ENCODE data around the gene FNBP1. TPM values are rescaled to one million over a fixed set of nuclear protein-coding genes. Genes with fewer than 3 reads are reported as not detected.

FNBP1 gene
- polyA plus RNA-seq, 2 of the 4 experiments (the other 2 are of a cell fraction): 10.6 to 15.6 TPM

DNA sequence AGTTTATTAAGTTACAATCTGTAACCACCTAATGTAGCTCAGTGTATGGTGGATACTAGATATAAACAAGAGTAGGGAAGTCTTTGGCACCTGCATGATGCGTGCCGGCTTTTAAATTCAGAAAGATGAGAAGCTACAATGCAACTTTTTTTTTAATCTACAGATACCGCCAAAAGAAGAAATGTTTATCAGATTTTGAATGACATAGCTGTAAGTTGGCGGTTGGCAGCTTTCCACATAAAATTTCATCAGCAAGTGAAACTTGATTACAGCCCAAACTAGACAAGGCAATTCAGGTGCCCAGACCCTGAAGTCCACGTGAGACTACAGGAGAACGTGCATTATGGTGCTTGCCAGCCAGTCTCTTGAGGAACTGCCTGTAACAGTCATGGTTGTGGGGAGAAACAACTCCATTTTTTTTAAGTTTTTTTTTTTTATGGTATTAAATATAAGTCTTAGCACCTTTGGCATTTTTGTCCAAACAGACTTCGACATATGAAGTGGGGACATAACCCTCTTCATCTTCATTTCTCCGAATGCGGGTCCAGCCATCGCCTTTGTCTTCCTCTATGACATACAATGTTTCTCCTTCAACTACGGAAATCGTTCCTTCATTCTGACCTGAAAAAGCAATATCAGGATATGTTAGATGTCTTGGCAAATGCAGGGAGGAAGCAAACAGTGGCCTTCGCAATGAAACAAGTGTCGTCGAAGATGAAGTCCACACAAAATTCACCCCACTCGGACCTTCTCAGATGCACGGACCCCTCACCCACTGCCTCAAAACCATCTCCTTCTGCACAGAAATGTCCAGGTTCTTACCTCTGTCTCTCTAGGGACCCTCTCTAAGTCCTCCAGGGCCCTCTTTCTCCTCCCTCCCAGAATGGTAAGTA lies 147.4 kb downstream of the FNBP1 start:
- H3K27ac ChIP-seq: no peak overlapping the region
- CTCF ChIA-PET: interaction anchor here (0.8 to 1.5 kb wide), 2 partner anchors 9 to 10 kb away, joined by 3 to 4 read pairs; no protein-coding TSS in a partner anchor

More for the DNA sequence above, 147.4 kb downstream of the FNBP1 start:
- Histone ChIP-seq H3K4me2 (no peak overlapping the region), H3K4me3 (no peak overlapping the region), H3K9me3 (no peaks in the 10 kb centered on the region), H3K4me1 (no peaks in the 10 kb centered on the region)
- FAIRE-seq (no peak), ATAC-seq (no peak), DNase-seq (ENCODE audit: low read depth in 1 of 2, low spot score in 1 of 2) (no peak)
- POLR2A ChIA-PET: no interaction called here
- 95% methylated on average over 17 of the region's 17 CpGs for WGBS (ENCODE audit: missing lambda C conversion rate)
- TF ChIP-seq HOXB5 (CRISPR knock-in tag; IDR thresholded peaks at IDR 0.05) (no peak), HEYL (CRISPR knock-in tag; IDR thresholded peaks at IDR 0.05) (no peak), SMC3 (IDR thresholded peaks at IDR 0.05) (no peak), MYC (IDR thresholded peaks at IDR 0.05; ENCODE audit: borderline replicate concordance, low read length) (no peak), CTCF (IDR thresholded peaks at IDR 0.05) (no peak), NPAS2 (CRISPR knock-in tag; IDR thresholded peaks at IDR 0.05; ENCODE audit: borderline replicate concordance) (no peak), ZC3H11A (IDR thresholded peaks at IDR 0.05) (no peak), CBX8 (IDR thresholded peaks at IDR 0.05) (no peak), ATOH8 (CRISPR knock-in tag; IDR thresholded peaks at IDR 0.05; ENCODE audit: low read depth) (no peak), CBX2 (IDR thresholded peaks at IDR 0.05; ENCODE audit: borderline replicate concordance, low read depth) (no peak), TFCP2L1 (CRISPR knock-in tag; IDR thresholded peaks at IDR 0.05) (no peak), ESRRA (IDR thresholded peaks at IDR 0.05; ENCODE audit: borderline replicate concordance, low read length) (no peak), RFX5 (IDR thresholded peaks at IDR 0.05) (no peak), CHD2 (IDR thresholded peaks at IDR 0.05; ENCODE audit: low read length, partially characterized antibody) (no peak), EP300 (IDR thresholded peaks at IDR 0.05) (no peak), JUN (IDR thresholded peaks at IDR 0.05) (no peak)
- TF ChIP-seq, protein P1, sequence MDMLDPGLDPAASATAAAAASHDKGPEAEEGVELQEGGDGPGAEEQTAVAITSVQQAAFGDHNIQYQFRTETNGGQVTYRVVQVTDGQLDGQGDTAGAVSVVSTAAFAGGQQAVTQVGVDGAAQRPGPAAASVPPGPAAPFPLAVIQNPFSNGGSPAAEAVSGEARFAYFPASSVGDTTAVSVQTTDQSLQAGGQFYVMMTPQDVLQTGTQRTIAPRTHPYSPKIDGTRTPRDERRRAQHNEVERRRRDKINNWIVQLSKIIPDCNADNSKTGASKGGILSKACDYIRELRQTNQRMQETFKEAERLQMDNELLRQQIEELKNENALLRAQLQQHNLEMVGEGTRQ (IDR thresholded peaks at IDR 0.05): no peak
- TF ChIP-seq, protein P2, sequence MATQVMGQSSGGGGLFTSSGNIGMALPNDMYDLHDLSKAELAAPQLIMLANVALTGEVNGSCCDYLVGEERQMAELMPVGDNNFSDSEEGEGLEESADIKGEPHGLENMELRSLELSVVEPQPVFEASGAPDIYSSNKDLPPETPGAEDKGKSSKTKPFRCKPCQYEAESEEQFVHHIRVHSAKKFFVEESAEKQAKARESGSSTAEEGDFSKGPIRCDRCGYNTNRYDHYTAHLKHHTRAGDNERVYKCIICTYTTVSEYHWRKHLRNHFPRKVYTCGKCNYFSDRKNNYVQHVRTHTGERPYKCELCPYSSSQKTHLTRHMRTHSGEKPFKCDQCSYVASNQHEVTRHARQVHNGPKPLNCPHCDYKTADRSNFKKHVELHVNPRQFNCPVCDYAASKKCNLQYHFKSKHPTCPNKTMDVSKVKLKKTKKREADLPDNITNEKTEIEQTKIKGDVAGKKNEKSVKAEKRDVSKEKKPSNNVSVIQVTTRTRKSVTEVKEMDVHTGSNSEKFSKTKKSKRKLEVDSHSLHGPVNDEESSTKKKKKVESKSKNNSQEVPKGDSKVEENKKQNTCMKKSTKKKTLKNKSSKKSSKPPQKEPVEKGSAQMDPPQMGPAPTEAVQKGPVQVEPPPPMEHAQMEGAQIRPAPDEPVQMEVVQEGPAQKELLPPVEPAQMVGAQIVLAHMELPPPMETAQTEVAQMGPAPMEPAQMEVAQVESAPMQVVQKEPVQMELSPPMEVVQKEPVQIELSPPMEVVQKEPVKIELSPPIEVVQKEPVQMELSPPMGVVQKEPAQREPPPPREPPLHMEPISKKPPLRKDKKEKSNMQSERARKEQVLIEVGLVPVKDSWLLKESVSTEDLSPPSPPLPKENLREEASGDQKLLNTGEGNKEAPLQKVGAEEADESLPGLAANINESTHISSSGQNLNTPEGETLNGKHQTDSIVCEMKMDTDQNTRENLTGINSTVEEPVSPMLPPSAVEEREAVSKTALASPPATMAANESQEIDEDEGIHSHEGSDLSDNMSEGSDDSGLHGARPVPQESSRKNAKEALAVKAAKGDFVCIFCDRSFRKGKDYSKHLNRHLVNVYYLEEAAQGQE (IDR thresholded peaks at IDR 0.05): no peak
